Renal cortex interstitium (tissue), 3 donors: ENCODE measurements around the gene CHMP3. TPM values are rescaled to one million over a fixed set of nuclear protein-coding genes. Genes with fewer than 3 reads are reported as not detected.

Experiments
- polyA plus RNA-seq, 3 donors: library from polyadenylated mRNA; unstranded; fragments of 120-200 nt; gene quantifications; one replicate each; pipeline ENCODE4 v1.2.1, GENCODE V29; 2013; ENCODE audit not compliant: insufficient read length in 3 of 3

The CHMP3 gene
- polyA plus RNA-seq, 3 donors: 124 to 145 (median 141) TPM

Other genes with a start within 250 kb of the CHMP3 start
- 1 to 10 TPM; 2.6 to 3.5 (median 3.2) TPM for gene REEP1, start 225.8 kb downstream of the CHMP3 start, polyA plus RNA-seq
- 10 to 100 TPM; 57.7 to 81.9 (median 64.8) TPM for gene KDM3A, start 122.1 kb downstream of the CHMP3 start, polyA plus RNA-seq
- gene RNF103, start 60.4 kb upstream of the CHMP3 start, polyA plus RNA-seq: 10 to 100 TPM; 32.6 to 39.6 (median 37.0) TPM
- 10 to 100 TPM; 57.4 to 65.4 (median 57.7) TPM for gene RMND5A, start 156.8 kb upstream of the CHMP3 start, polyA plus RNA-seq
- under 1 TPM; 0.25 to 0.30 (median 0.26) TPM for gene CD8A, start 227.5 kb upstream of the CHMP3 start, polyA plus RNA-seq